Activated T-helper 1 cell treated with anti-CD3 and anti-CD28 coated beads, Interleukin-12 subunit alpha, Interleukin-12 subunit beta, Interleukin-2, Interleukin-4 antibody, amounts not matched to agents 30 ng/mL and 10 ng/mL and 1 ng/mL, durations not matched to agents 14 hours and 24 hours and 36 hours (primary cell): ENCODE measurements around the gene XBP1. TPM values are rescaled to one million over a fixed set of nuclear protein-coding genes. Genes with fewer than 3 reads are reported as not detected.

Experiments
- DNase-seq: peaks from one replicate; pipeline ENCODE4 v3.0.0; 2021; ENCODE audit warnings: low spot score
- H3K27ac Mint-ChIP-seq: one replicate; pipeline ENCODE4 v1.8.0; 2021; ENCODE audit warnings: mild to moderate bottlenecking, mixed read lengths
- H3K27me3 Mint-ChIP-seq: one replicate; pipeline ENCODE4 v1.8.0; 2022; ENCODE audit warnings: mild to moderate bottlenecking, moderate library complexity, mixed read lengths; ENCODE audit not compliant: insufficient read depth
- H3K36me3 Mint-ChIP-seq: one replicate; pipeline ENCODE4 v1.8.0; 2021; ENCODE audit warnings: low read depth, mixed read lengths
- H3K4me1 Mint-ChIP-seq: one replicate; pipeline ENCODE4 v1.8.0; 2021; ENCODE audit warnings: low read depth, mixed read lengths
- H3K4me3 Mint-ChIP-seq: one replicate; pipeline ENCODE4 v1.8.0; 2021; ENCODE audit warnings: mild to moderate bottlenecking, moderate library complexity, mixed read lengths
- H3K9me3 Mint-ChIP-seq: one replicate; pipeline ENCODE4 v1.8.0; 2021; ENCODE audit warnings: mixed read lengths
- intact Hi-C: fragments of 100-400 bp; cut with micrococcal nuclease; formaldehyde crosslinking; loops from one replicate; pipeline ENCODE4 v1.15.1; 2024
- total RNA-seq: library from RNA; stranded (reverse); gene quantifications from 2 replicates; pipeline ENCODE4 v1.2.3, GENCODE V29; 2022

XBP1 gene
- total RNA-seq, 1 donor from 2014 or later: 177 TPM

DNA sequence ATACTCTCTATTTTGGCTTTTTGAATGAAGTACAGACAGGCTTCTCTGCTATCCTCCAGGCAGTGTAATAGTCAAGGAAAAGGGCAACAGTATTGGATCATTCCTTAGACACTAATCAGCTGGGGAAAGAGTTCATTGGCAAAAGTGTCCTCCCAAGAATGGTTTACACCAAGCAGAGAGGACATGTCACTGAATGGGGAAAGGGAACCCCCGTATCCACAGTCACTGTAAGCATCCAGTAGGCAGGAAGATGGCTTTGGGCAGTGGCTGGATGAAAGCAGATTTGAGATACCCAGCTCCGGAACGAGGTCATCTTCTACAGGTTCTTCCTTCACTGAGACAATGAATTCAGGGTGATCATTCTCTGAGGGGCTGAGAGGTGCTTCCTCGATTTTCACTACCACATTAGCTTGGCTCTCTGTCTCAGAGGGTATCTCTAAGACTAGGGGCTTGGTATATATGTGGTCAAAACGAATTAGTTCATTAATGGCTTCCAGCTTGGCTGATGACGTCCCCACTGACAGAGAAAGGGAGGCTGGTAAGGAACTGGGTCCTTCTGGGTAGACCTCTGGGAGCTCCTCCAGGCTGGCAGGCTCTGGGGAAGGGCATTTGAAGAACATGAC, 5.2 kb downstream of the XBP1 start:
- intact Hi-C loops: loop anchor here (5.0 to 10.0 kb wide), 2 partner anchors 123 to 390 kb away; no protein-coding TSS in a partner anchor
- no peaks in the 10 kb centered on the region for H3K9me3 Mint-ChIP-seq
- peak overlapping the region; percentile 55 for H3K27ac Mint-ChIP-seq
- H3K27me3 Mint-ChIP-seq: peaks cover 2% of the 10 kb centered on the region
- DNase-seq: no peak
- peak overlapping the region; percentile 96 for H3K4me3 Mint-ChIP-seq
- H3K36me3 Mint-ChIP-seq: peaks cover 67% of the 10 kb centered on the region
- H3K4me1 Mint-ChIP-seq: peaks cover 68% of the 10 kb centered on the region

DNA sequence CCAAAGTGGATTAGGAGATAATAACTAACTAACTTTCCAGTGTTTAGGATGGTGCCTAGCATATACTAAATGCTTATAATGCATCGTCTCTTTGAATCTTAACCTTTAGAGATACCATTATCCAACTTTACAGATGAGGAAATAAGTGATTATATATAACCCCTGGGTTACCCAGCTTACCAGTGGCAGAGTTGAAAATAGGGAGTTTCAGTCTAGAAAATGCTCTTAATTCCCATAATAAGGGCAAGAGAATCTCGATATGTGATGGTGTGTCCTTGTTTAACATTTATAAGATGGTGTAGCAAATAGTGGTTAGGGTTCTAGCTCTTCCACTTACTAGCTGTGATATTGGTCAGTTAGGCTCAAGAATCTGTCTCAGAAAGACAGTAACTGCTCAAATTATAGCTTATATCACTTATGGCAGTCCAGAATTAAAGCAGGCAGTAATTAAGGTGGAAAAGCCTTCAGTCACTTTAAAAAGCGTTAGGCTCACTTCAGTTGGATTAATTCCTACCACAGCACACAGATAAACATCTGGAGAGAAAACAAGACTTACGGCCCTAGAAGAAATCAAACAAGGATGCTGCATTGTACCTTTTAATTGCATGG, 6.3 kb downstream of the XBP1 start:
- peak overlapping the region; percentile 66 for H3K4me3 Mint-ChIP-seq
- intact Hi-C loops: loop anchor here (10.0 kb wide), 1 partner anchor 389 kb away; no protein-coding TSS in a partner anchor
- H3K9me3 Mint-ChIP-seq: no peaks in the 10 kb centered on the region
- no peak for DNase-seq
- H3K27ac Mint-ChIP-seq: peak overlapping the region; percentile 63
- H3K27me3 Mint-ChIP-seq: no peaks in the 10 kb centered on the region
- H3K36me3 Mint-ChIP-seq: peaks cover 71% of the 10 kb centered on the region
- peaks cover 64% of the 10 kb centered on the region for H3K4me1 Mint-ChIP-seq

DNA sequence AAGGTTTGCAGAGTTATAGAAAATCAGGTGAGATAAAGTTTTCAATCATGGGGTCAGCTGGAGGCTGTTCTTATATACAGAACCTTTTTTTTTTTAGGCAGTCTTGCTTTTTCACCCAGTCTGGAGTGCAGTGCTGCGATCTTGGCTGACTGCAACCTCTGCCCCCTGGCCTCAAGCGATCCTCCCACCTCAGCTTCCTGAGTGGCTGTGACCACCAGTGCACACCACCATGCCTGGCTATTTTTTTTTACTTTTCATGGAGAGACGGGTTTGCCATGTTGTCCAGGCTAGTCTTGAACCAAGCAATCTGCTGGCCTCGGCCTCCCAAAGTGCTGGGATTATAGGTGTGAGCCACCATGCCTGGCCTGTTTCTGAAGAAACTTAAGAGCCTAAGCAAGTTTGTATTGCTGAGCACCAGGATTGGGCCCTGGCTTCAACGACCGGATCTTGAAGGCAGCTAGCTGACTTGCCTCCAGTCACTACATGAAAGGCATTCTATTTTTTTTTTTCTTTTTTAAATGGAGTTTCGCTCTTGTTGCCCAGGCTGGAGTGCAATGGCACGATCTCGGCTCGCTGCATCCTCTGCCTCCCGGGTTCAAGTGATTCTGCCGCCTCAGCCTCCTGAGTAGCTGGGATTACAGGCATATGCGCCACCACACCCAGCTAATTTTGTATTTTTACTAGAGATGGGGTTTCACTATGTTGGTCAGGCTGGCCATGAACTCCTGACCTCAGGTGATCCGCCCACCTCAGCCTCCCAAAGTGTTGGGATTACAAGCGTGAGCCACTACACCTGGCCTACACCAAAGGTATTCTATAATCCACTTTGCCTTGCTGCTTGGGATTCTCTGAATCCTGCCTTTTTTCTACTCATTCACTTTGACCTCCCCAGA, 7.6 kb downstream of the XBP1 start:
- Mint-ChIP-seq H3K9me3 (no peaks in the 10 kb centered on the region), H3K27me3 (no peaks in the 10 kb centered on the region), H3K4me1 (peaks cover 55% of the 10 kb centered on the region), H3K36me3 (peaks cover 68% of the 10 kb centered on the region), H3K27ac (peak overlapping the region; percentile 64), H3K4me3 (no peak overlapping the region)
- DNase-seq: no peak
- intact Hi-C loops: loop anchor here (10.0 kb wide), 1 partner anchor 388 kb away; no protein-coding TSS in a partner anchor

DNA sequence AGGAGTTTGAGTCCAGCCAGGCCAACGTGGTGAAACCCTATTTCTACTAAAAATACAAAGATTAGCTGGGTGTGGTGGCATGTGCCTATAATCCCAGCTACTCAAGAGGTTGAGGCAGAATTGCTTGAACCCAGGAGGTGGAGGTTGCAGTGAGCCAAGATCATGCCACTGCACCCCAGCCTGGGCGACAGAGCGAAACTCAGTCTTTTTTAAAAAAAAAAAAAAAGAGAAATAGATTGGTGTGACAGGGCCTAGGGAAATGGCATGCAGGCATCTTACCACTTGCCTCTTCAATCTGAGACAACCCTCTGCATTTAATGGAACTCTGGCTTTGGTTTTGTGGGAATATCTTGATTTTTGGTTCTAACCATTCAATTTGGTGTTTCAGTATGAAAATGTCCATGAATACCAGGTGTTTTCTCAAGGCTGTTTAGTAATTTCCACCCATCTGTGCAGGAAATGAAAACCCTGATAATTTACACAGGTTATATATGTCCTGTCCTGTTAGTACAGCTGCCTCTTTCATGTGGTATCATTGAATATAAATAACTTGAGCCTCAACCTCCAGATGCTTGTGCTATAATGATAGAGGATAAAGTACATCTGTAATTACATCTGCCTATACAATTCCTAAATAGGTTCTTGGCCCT, 8.4 kb downstream of the XBP1 start:
- DNase-seq: no peak
- Mint-ChIP-seq H3K27ac (peak overlapping the region; percentile 64), H3K9me3 (no peaks in the 10 kb centered on the region), H3K27me3 (no peaks in the 10 kb centered on the region), H3K36me3 (peaks cover 64% of the 10 kb centered on the region), H3K4me1 (peaks cover 52% of the 10 kb centered on the region), H3K4me3 (no peak overlapping the region)
- intact Hi-C loops: loop anchor here (10.0 kb wide), 1 partner anchor 387 kb away; no protein-coding TSS in a partner anchor

DNA sequence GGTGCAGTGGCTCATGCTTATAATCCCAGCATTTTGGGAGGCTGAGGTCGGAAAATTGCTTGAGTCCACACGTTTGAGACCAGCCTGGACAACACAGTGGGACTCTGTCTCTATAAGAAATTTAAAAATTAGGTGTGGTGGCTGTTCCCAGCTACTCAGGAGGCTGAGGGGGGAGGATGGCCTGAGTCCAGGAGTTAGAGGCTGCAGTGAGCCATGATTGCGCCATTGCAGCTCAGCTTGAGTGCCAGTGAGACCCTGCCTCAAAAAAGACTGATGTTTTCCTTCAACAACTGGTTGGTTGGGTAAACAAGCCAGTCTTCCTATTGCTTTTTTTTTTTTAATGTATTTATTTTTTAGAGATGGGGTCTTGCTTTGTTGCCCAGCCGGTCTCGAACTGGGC, 9.2 kb downstream of the XBP1 start:
- Mint-ChIP-seq H3K27me3 (no peaks in the 10 kb centered on the region), H3K27ac (no peak overlapping the region), H3K4me1 (peaks cover 48% of the 10 kb centered on the region), H3K9me3 (no peaks in the 10 kb centered on the region), H3K36me3 (peaks cover 62% of the 10 kb centered on the region), H3K4me3 (no peak overlapping the region)
- intact Hi-C loops: loop anchor here (10.0 kb wide), 1 partner anchor 386 kb away; no protein-coding TSS in a partner anchor
- no peak for DNase-seq

DNA sequence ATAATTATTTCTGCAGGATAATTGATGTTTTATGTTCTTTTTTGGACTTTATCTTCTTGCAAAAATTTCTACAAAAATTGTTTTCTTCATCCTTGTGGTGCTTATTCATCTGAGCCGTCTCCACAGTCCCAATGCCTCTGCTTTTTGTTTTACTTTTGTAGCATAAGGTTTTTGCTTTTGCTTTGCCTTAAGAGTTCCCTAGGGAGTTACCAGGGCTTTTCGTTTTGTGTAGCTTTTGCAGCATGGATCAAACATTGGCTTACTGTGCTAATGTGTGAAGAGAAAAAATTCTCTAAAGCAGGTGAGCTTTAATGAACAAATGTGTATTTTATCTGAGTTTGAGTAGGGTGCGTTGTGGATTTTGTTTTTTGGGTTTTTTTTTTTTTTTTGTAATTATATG, 11.8 kb downstream of the XBP1 start:
- Mint-ChIP-seq H3K27ac (no peak overlapping the region), H3K36me3 (peaks cover 60% of the 10 kb centered on the region), H3K4me3 (no peak overlapping the region), H3K4me1 (peaks cover 31% of the 10 kb centered on the region), H3K27me3 (no peaks in the 10 kb centered on the region), H3K9me3 (no peaks in the 10 kb centered on the region)
- no peak for DNase-seq
- intact Hi-C loops: no loop called here

DNA sequence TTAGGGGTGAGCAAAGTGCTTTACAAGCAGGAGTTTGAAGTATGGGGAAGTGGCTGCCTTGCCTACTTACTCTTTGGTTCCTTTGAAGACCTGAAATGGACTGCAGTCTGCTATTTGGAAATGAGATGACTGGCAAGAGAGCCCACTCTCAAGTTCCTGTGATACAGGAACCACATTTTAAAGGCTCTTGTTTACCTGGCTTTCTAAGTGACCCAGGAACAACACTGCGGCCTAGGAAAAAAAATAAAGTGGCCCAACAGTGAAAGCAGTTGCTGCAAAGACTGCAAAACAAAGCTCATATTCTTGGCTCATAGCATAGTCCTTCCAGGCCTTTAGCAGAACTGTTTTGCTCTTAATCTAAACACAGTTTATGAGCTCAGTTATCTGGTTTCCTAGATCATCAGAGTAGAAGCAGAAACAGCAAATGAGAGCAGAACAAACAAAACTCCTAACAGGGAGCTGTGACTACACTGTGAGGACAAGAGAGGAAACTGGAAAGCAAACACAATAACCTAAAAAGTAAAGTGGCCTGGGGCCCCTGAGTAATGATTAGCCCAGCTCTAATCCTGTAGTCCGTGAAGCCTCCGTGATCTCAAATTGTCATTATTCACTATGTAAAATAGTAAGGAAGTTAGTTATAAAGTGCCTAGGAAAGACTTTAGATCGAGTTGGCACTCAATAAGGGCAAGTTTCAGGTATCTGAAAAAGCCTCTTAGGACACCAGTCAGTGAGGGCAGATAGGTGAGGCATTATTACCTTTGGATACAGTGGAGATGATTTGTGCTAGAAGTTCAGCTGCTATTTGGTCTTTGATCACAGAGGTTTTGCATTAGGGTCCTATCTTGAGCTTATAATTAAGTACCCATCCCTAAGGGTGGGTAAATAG, 16.3 kb downstream of the XBP1 start:
- no peak overlapping the region for H3K27ac Mint-ChIP-seq
- intact Hi-C loops: no loop called here
- DNase-seq: no peak
- no peak overlapping the region for H3K4me3 Mint-ChIP-seq
- H3K4me1 Mint-ChIP-seq: peaks cover 24% of the 10 kb centered on the region
- no peaks in the 10 kb centered on the region for H3K27me3 Mint-ChIP-seq
- H3K36me3 Mint-ChIP-seq: peaks cover 52% of the 10 kb centered on the region
- no peaks in the 10 kb centered on the region for H3K9me3 Mint-ChIP-seq

DNA sequence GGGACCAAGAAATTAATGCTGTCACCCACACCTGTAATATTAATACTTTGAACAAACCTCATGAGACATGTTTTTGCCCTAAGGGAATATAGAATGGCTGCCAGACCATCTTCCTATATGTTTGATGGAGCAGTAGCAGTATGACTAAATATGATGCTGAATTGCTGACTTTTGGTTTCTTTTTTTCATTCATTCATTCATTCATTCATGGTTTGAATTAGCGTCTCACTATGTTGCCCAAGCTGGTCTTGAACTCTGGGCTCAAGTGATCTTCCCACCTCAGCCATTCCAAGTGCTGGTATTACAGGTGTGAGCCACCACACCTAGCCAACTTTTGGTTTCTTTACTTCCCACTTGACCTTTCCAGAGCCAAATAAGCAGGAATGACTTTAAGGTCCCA, 20.1 kb downstream of the XBP1 start:
- Mint-ChIP-seq H3K27ac (peak overlapping the region; percentile 32), H3K4me1 (peaks cover 19% of the 10 kb centered on the region), H3K9me3 (no peaks in the 10 kb centered on the region), H3K27me3 (no peaks in the 10 kb centered on the region), H3K4me3 (no peak overlapping the region), H3K36me3 (peaks cover 44% of the 10 kb centered on the region)
- no peak for DNase-seq
- intact Hi-C loops: no loop called here

DNA sequence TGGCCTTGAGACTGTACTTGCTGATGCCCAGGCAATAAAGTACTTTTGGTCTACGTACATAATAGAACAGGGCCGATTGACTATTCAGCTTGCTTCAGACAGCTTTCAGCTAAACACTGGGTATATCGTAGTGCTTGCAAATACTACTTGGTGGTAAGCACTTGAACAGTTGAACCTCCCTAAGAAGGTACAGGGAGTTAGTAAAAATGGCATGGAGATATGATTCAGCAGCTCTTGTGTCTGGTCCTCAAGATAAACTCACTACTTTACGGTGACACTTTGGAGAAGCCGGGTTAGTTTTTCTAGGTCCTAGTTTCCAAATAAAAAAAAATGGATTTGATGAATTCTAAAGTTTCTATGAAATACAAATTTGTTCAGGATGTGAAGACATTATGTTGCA, 20.5 kb downstream of the XBP1 start:
- Mint-ChIP-seq H3K4me3 (no peak overlapping the region), H3K27me3 (no peaks in the 10 kb centered on the region), H3K4me1 (peaks cover 23% of the 10 kb centered on the region), H3K27ac (no peak overlapping the region), H3K9me3 (no peaks in the 10 kb centered on the region), H3K36me3 (peaks cover 43% of the 10 kb centered on the region)
- DNase-seq: no peak
- intact Hi-C loops: no loop called here

DNA sequence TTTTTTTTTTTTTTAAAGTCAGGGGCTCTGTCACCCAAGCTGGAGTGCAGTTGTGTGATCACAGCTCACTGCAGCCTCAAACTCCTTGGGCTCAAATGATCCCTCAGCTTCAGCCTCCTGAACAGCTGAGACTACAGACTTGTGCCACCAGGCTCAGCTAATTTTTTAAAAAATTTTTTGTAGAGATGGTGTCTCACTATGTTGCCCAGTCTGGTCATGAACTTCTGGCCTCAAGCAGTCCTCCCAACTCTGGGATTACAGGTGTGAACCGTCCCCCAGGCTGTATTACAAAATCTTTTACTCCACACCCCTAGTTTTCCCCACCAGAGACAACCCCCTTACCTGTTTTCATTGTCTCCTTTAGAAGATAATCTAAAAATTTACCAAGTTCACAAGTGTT, 26.0 kb downstream of the XBP1 start:
- intact Hi-C loops: no loop called here
- peaks cover 29% of the 10 kb centered on the region for H3K36me3 Mint-ChIP-seq
- H3K4me1 Mint-ChIP-seq: peaks cover 25% of the 10 kb centered on the region
- peak overlapping the region; percentile 100 for H3K4me3 Mint-ChIP-seq
- H3K9me3 Mint-ChIP-seq: peaks cover 5% of the 10 kb centered on the region
- H3K27me3 Mint-ChIP-seq: peaks cover 4% of the 10 kb centered on the region
- no peak for DNase-seq
- H3K27ac Mint-ChIP-seq: peak overlapping the region; percentile 51

DNA sequence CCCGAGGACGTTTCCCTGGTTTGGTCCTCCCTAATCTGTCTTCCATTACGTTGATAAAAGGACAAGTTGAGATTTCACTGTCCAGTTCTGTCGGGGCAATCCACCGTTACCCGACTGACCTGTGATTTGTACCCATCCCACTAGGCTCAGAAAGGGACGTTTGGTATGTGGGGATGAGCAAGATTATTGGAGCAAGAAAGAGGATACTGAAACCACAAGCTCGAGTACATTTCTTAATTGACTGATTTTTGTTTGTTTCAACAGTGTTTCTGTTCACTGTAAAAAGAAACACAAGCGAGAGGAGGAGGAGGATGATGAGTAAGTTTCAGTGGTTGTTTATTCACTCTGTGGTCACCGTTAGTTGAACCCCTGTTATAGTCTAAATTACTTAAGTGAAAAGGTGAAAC, 26.9 kb downstream of the XBP1 start:
- Mint-ChIP-seq H3K27me3 (peaks cover 4% of the 10 kb centered on the region), H3K4me1 (peaks cover 22% of the 10 kb centered on the region), H3K4me3 (peak overlapping the region; percentile 100), H3K9me3 (peaks cover 5% of the 10 kb centered on the region), H3K36me3 (peaks cover 29% of the 10 kb centered on the region), H3K27ac (peak overlapping the region; percentile 100)
- DNase-seq: no peak
- intact Hi-C loops: loop anchor here (1.0 to 2.0 kb wide), 6 partner anchors 26 to 495 kb away; partner anchors contain the start of gene EWSR1
